ENCODE measurements around the gene HPS4.

GRCh38 chr22:26489447-26490036, 6.0 kb upstream of the HPS4 start:
- TF ChIP-seq TAF1 (IDR thresholded peaks at IDR 0.05; ENCODE audit: low read depth, low read length) = no peak
- no peak for TF ChIP-seq POLR2AphosphoS5 (IDR thresholded peaks at IDR 0.05; ENCODE audit: low read depth, low read length)
- TF ChIP-seq SP4 (IDR thresholded peaks at IDR 0.05; ENCODE audit: low read length) = no peak
- TF ChIP-seq TBP (IDR thresholded peaks at IDR 0.05; ENCODE audit: low read depth, low read length) = no peak
- TF ChIP-seq E2F6 (IDR thresholded peaks at IDR 0.05) = no peak

Measured in H1 (cell line).